Renal cortical epithelial cell (primary cell): ENCODE data around the gene CYP8B1. TPM values are rescaled to one million over a fixed set of nuclear protein-coding genes. Genes with fewer than 3 reads are reported as not detected.

Experiments
- DNase-seq: peaks from one replicate; pipeline ENCODE4 v3.0.0-alpha.2; 2011; ENCODE audit warnings: low read depth
- total RNA-seq: library from RNA; depleted of rRNA; stranded (reverse); fragments of >200 nt; gene quantifications from 2 replicates; pipeline ENCODE4 v1.2.3, GENCODE V29; 2014

CYP8B1 gene
- total RNA-seq, 1 donor from 2014 or later, result 0.55 TPM

- DNase-seq, result no peak
Observed at GRCh38 chr3:42886294-42886822, 10.7 kb upstream of the CYP8B1 start.

GRCh38 chr3:42884324-42884723, 8.6 kb upstream of the CYP8B1 start:
- no peak for DNase-seq

GRCh38 chr3:42883251-42883930, 7.7 kb upstream of the CYP8B1 start:
- DNase-seq, result peak; percentile 31

GRCh38 chr3:42880601-42881451, 5.1 kb upstream of the CYP8B1 start:
- peak; percentile 51 for DNase-seq

- no peak for DNase-seq
Observed at GRCh38 chr3:42880183-42880582, 4.5 kb upstream of the CYP8B1 start.

- DNase-seq, result no peak
Observed at GRCh38 chr3:42877881-42878280, 2.2 kb upstream of the CYP8B1 start.

GRCh38 chr3:42876940-42877720, 1.5 kb upstream of the CYP8B1 start:
- DNase-seq, result peak; percentile 88

- DNase-seq, result no peak
Observed at GRCh38 chr3:42876401-42876800, 722 bp upstream of the CYP8B1 start.

GRCh38 chr3:42874749-42875148, 930 bp downstream of the CYP8B1 start:
- no peak for DNase-seq

- peak; percentile 64 for DNase-seq
Observed at GRCh38 chr3:42873221-42873982, 2.3 kb downstream of the CYP8B1 start.

GRCh38 chr3:42872718-42873117, 3.0 kb downstream of the CYP8B1 start:
- no peak for DNase-seq

- no peak for DNase-seq
Observed at GRCh38 chr3:42871592-42872196, 4.0 kb downstream of the CYP8B1 start.

GRCh38 chr3:42868841-42869240, 6.8 kb downstream of the CYP8B1 start:
- DNase-seq, result no peak

- DNase-seq, result no peak
Observed at GRCh38 chr3:42867138-42867537, 8.5 kb downstream of the CYP8B1 start.

GRCh38 chr3:42865256-42865655, 10.4 kb downstream of the CYP8B1 start:
- DNase-seq, result no peak

- DNase-seq, result no peak
Observed at GRCh38 chr3:42864321-42864950, 11.2 kb downstream of the CYP8B1 start.

GRCh38 chr3:42856544-42856943, 19.1 kb downstream of the CYP8B1 start:
- DNase-seq, result no peak

- no peak for DNase-seq
Observed at GRCh38 chr3:42855547-42856380, 19.9 kb downstream of the CYP8B1 start.

GRCh38 chr3:42855219-42855546, 20.5 kb downstream of the CYP8B1 start:
- no peak for DNase-seq
